GM23338 (cell line): ENCODE data around the gene RRP7A. TPM values are rescaled to one million over a fixed set of nuclear protein-coding genes. Genes with fewer than 3 reads are reported as not detected.
A peak's percentile ranks its signal among the peaks of the same experiment; 100 is the strongest.

Source experiments
- ATAC-seq: fragments of 200-7000 bp; cut with Tn5 transposase; 3 replicates; pipeline ENCODE4 v1.9.1; 2020
- DNase-seq: peaks from one replicate; pipeline ENCODE4 v3.0.0-alpha.2; 2015; ENCODE audit warnings: low spot score
- H2AFZ ChIP-seq: fragments of 200-600 bp; sonication (generic); 2 replicates; pipeline ENCODE4 v1.8.0; 2016; ENCODE audit warnings: antibody characterized with exemption, mild to moderate bottlenecking, moderate library complexity
- H3F3A ChIP-seq: fragments of 200-600 bp; sonication (generic); replicated peaks from 2 replicates; pipeline ENCODE4 v1.8.0; 2017; ENCODE audit warnings: antibody characterized with exemption, mixed run types, low read depth
- H3K27ac ChIP-seq: fragments of 200-600 bp; sonication (generic); 2 replicates; pipeline ENCODE4 v1.6.1; 2016; ENCODE audit warnings: low read depth
- H3K27me3 ChIP-seq: fragments of 200-600 bp; sonication (generic); 2 replicates; pipeline ENCODE4 v1.8.0; 2016; ENCODE audit warnings: mild to moderate bottlenecking, mixed run types, moderate library complexity; ENCODE audit not compliant: insufficient read depth
- H3K36me3 ChIP-seq: fragments of 200-600 bp; sonication (generic); 2 replicates; pipeline ENCODE4 v1.8.0; 2016; ENCODE audit warnings: mild to moderate bottlenecking; ENCODE audit not compliant: insufficient read depth
- H3K4me1 ChIP-seq: fragments of 200-600 bp; sonication (generic); 2 replicates; pipeline ENCODE4 v1.8.0; 2016; ENCODE audit warnings: mild to moderate bottlenecking, moderate library complexity; ENCODE audit not compliant: insufficient read depth
- H3K4me2 ChIP-seq: fragments of 200-600 bp; sonication (generic); 2 replicates; pipeline ENCODE4 v1.7.1; 2017; ENCODE audit warnings: mixed run types
- H3K4me3 ChIP-seq: fragments of 200-600 bp; sonication (generic); 2 replicates; pipeline ENCODE4 v1.6.1; 2016; ENCODE audit warnings: mixed run types
- H3K79me2 ChIP-seq: fragments of 200-600 bp; sonication (generic); replicated peaks from 2 replicates; pipeline ENCODE4 v1.8.0; 2017; ENCODE audit warnings: mild to moderate bottlenecking; ENCODE audit not compliant: insufficient read depth
- H3K9me2 ChIP-seq: fragments of 200-600 bp; sonication (generic); 2 replicates; pipeline ENCODE4 v1.8.0; 2017; ENCODE audit not compliant: insufficient read depth
- H4K20me1 ChIP-seq: fragments of 200-600 bp; sonication (generic); replicated peaks from 2 replicates; pipeline ENCODE4 v1.8.0; 2017; ENCODE audit warnings: mild to moderate bottlenecking; ENCODE audit not compliant: insufficient read depth
- H3K27ac Mint-ChIP-seq: 2 replicates; pipeline ENCODE4 v1.8.0; 2020; ENCODE audit warnings: inconsistent platforms, mild to moderate bottlenecking, moderate library complexity, mixed read lengths
- H3K27me3 Mint-ChIP-seq: 3 replicates; pipeline ENCODE4 v1.8.0; 2022; ENCODE audit warnings: low read depth, mild to moderate bottlenecking, moderate library complexity, mixed read lengths, inconsistent platforms; ENCODE audit not compliant: insufficient read depth, poor library complexity
- H3K36me3 Mint-ChIP-seq: 3 replicates; pipeline ENCODE4 v1.8.0; 2021; ENCODE audit warnings: low read depth, mild to moderate bottlenecking, inconsistent platforms, moderate library complexity, mixed read lengths
- H3K4me1 Mint-ChIP-seq: 3 replicates; pipeline ENCODE4 v1.8.0; 2020; ENCODE audit warnings: mild to moderate bottlenecking, inconsistent platforms, mixed read lengths
- H3K4me3 Mint-ChIP-seq: 3 replicates; pipeline ENCODE4 v1.8.0; 2021; ENCODE audit warnings: moderate library complexity, mild to moderate bottlenecking, inconsistent platforms, mixed read lengths
- H3K9me3 Mint-ChIP-seq: 3 replicates; pipeline ENCODE4 v1.8.0; 2020; ENCODE audit warnings: moderate library complexity, mild to moderate bottlenecking, inconsistent platforms, mixed read lengths
- CREB1 ChIP-seq: fragments of 250-450 bp; sonication (Bioruptor Pico); IDR thresholded peaks from 2 replicates; pipeline ENCODE4 v1.5.0; 2020; ENCODE audit warnings: low read depth, mild to moderate bottlenecking, moderate library complexity
- EZH2 ChIP-seq: fragments of 200-600 bp; sonication (generic); IDR thresholded peaks from one replicate; pipeline ENCODE4 v1.8.0; 2017; ENCODE audit warnings: antibody characterized with exemption, mild to moderate bottlenecking, low read depth; ENCODE audit not compliant: unreplicated experiment
- EZH2phosphoT487 ChIP-seq: fragments of 200-600 bp; sonication (generic); IDR thresholded peaks from one replicate; pipeline ENCODE4 v1.8.1; 2018; ENCODE audit warnings: antibody characterized with exemption; ENCODE audit not compliant: unreplicated experiment
- JUNB ChIP-seq: IDR thresholded peaks from one replicate; pipeline ENCODE4 v1.6.1; 2016; ENCODE audit warnings: antibody characterized with exemption; ENCODE audit not compliant: unreplicated experiment
- NANOG ChIP-seq: IDR thresholded peaks from 2 replicates; pipeline ENCODE4 v1.6.1; 2016; ENCODE audit warnings: antibody characterized with exemption, borderline replicate concordance
- POLR2AphosphoS5 ChIP-seq: IDR thresholded peaks from 2 replicates; pipeline ENCODE4 v1.6.1; 2016; ENCODE audit warnings: antibody characterized with exemption, low read depth
- REST ChIP-seq: IDR thresholded peaks from one replicate; pipeline ENCODE4 v1.6.1; 2018; ENCODE audit warnings: antibody characterized with exemption; ENCODE audit not compliant: unreplicated experiment
- STAT1 ChIP-seq: IDR thresholded peaks from one replicate; pipeline ENCODE4 v1.6.1; 2016; ENCODE audit warnings: antibody characterized with exemption; ENCODE audit not compliant: unreplicated experiment
- ZNF114 ChIP-seq: fragments of 250-450 bp; sonication (Bioruptor Pico); IDR thresholded peaks from 2 replicates; pipeline ENCODE4 v1.5.0; 2020; ENCODE audit warnings: mild to moderate bottlenecking, moderate library complexity
- ZNF331 ChIP-seq: fragments of 250-450 bp; sonication (Bioruptor Pico); IDR thresholded peaks from 2 replicates; pipeline ENCODE4 v1.5.0; 2020; ENCODE audit warnings: low read depth, mild to moderate bottlenecking, moderate library complexity
- ZNF462 ChIP-seq: fragments of 250-450 bp; sonication (Bioruptor Pico); IDR thresholded peaks from 2 replicates; pipeline ENCODE4 v1.5.0; 2020; ENCODE audit warnings: mild to moderate bottlenecking, moderate library complexity
- polyA plus RNA-seq: library from polyadenylated mRNA; unstranded; fragments of >200 nt; fragmentation: Nextera tagmentation; extraction: Ambion mirVana; gene quantifications from 2 replicates; pipeline ENCODE4 v1.2.1, GENCODE V29; 2016
- total RNA-seq: library from RNA; depleted of rRNA; stranded (reverse); fragments of >200 nt; shearing (Covaris generic); gene quantifications from 2 replicates; pipeline ENCODE4 v1.2.3, GENCODE V29; 2014
- TF ChIP-seq, protein P1 (sequence below): IDR thresholded peaks from 2 replicates; pipeline ENCODE4 v1.6.1; 2016; ENCODE audit warnings: antibody characterized with exemption
- TF ChIP-seq, protein P2 (sequence below), 2 experiments: fragments of 200-600 bp in 1 of 2; sonication (generic) in 1 of 2; conservative IDR thresholded peaks; 2 replicates each; pipeline versions ENCODE4 v1.5.1 to v1.6.1; 2016 to 2017; ENCODE audit warnings: antibody characterized with exemption in 2 of 2, low read depth in 2 of 2, mild to moderate bottlenecking in 2 of 2, moderate library complexity in 1 of 2

The RRP7A gene
- total and polyA plus RNA-seq, 2 experiments from 2014 or later: 48.1 to 59.2 TPM

- no peaks in the 10 kb centered on the region for H4K20me1 ChIP-seq
- no peaks in the 10 kb centered on the region; the same call in 2 of the 3 replicates for H3K36me3 Mint-ChIP-seq
- H3K9me3 Mint-ChIP-seq: no peaks in the 10 kb centered on the region; the same call in 2 of the 3 replicates
- peaks cover 21% of the 10 kb centered on the region; the same call in 2 of the 3 replicates for H3K4me1 Mint-ChIP-seq
- H2AFZ ChIP-seq: no peak overlapping the region
- no peak overlapping the region for H3K27ac ChIP-seq
- TF ChIP-seq EZH2phosphoT487 (no peak), CREB1 (CRISPR knock-in tag) (no peak), POLR2AphosphoS5 (no peak), ZNF331 (CRISPR knock-in tag) (no peak), JUNB (no peak), STAT1 (no peak), NANOG (no peak), ZNF114 (CRISPR knock-in tag) (no peak), REST (no peak), ZNF462 (CRISPR knock-in tag) (no peak), EZH2 (no peak)
- TF ChIP-seq, protein P1, sequence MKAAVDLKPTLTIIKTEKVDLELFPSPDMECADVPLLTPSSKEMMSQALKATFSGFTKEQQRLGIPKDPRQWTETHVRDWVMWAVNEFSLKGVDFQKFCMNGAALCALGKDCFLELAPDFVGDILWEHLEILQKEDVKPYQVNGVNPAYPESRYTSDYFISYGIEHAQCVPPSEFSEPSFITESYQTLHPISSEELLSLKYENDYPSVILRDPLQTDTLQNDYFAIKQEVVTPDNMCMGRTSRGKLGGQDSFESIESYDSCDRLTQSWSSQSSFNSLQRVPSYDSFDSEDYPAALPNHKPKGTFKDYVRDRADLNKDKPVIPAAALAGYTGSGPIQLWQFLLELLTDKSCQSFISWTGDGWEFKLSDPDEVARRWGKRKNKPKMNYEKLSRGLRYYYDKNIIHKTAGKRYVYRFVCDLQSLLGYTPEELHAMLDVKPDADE: no peak
- TF ChIP-seq, protein P2, sequence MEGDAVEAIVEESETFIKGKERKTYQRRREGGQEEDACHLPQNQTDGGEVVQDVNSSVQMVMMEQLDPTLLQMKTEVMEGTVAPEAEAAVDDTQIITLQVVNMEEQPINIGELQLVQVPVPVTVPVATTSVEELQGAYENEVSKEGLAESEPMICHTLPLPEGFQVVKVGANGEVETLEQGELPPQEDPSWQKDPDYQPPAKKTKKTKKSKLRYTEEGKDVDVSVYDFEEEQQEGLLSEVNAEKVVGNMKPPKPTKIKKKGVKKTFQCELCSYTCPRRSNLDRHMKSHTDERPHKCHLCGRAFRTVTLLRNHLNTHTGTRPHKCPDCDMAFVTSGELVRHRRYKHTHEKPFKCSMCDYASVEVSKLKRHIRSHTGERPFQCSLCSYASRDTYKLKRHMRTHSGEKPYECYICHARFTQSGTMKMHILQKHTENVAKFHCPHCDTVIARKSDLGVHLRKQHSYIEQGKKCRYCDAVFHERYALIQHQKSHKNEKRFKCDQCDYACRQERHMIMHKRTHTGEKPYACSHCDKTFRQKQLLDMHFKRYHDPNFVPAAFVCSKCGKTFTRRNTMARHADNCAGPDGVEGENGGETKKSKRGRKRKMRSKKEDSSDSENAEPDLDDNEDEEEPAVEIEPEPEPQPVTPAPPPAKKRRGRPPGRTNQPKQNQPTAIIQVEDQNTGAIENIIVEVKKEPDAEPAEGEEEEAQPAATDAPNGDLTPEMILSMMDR (conservative IDR thresholded peaks at IDR 0.05; ENCODE audit: low read depth in 2 of 2): no peak
- H3K27me3 ChIP-seq: no peaks in the 10 kb centered on the region
- peaks cover 8% of the 10 kb centered on the region for H3K4me1 ChIP-seq
- H3K4me3 Mint-ChIP-seq: no peak overlapping the region
- ATAC-seq (peak; percentile 41), DNase-seq (peak; percentile 40)
- H3K27me3 Mint-ChIP-seq: peaks cover 10% of the 10 kb centered on the region
- H3K4me3 ChIP-seq: no peak overlapping the region
- H3F3A ChIP-seq: 0 out of 2 replicates have a peak, but pooled peaks cover 8% of the 10 kb centered on the region
- no peak overlapping the region for H3K27ac Mint-ChIP-seq
- no peak overlapping the region for H3K4me2 ChIP-seq
- no peaks in the 10 kb centered on the region for H3K79me2 ChIP-seq
- no peaks in the 10 kb centered on the region for H3K36me3 ChIP-seq
- H3K9me2 ChIP-seq: no peaks in the 10 kb centered on the region
Measured at GRCh38 chr22:42493393-42493792, 26.2 kb downstream of the RRP7A start.
